Keratinocyte (primary cell): ENCODE data around the gene MAZ. TPM values are rescaled to one million over a fixed set of nuclear protein-coding genes. Genes with fewer than 3 reads are reported as not detected.

Experiments
- DNase-seq: peaks from one replicate; pipeline ENCODE4 v3.0.0-alpha.2; 2011; ENCODE audit warnings: low read depth, missing footprints, low spot score
- FAIRE-seq: peaks from 2 replicates; lab custom pipeline; 2011; peaks lifted over from hg19 to GRCh38; lab: Jason Lieb, UNC
- H2AFZ ChIP-seq: 2 replicates; pipeline ENCODE4 v1.6.0; 2012; ENCODE audit warnings: low read length, control low read depth, inconsistent platforms; ENCODE audit not compliant: control insufficient read depth
- H3K27ac ChIP-seq: 2 replicates; pipeline ENCODE4 v1.5.1; 2011; ENCODE audit warnings: low read length; ENCODE audit not compliant: control insufficient read depth, insufficient read depth
- H3K27me3 ChIP-seq: 3 replicates; pipeline ENCODE4 v1.6.0; 2011; ENCODE audit warnings: low read length; ENCODE audit not compliant: control insufficient read depth, insufficient read depth; ENCODE audit errors: extremely low read depth
- H3K36me3 ChIP-seq, 2 experiments: 2 replicates in 1 of 2; 3 replicates in 1 of 2; pipeline ENCODE4 v1.5.1; 2011; ENCODE audit warnings: low read length in 2 of 2, mild to moderate bottlenecking in 1 of 2; ENCODE audit not compliant: control insufficient read depth in 2 of 2, insufficient read depth in 2 of 2; ENCODE audit errors: extremely low read depth in 1 of 2
- H3K4me1 ChIP-seq: 3 replicates; pipeline ENCODE4 v1.5.1; 2011; ENCODE audit warnings: low read length; ENCODE audit not compliant: control insufficient read depth, insufficient read depth; ENCODE audit errors: extremely low read depth
- H3K4me2 ChIP-seq: 3 replicates; pipeline ENCODE4 v1.6.0; 2011; ENCODE audit warnings: low read depth, low read length; ENCODE audit not compliant: control insufficient read depth, insufficient read depth; ENCODE audit errors: extremely low read depth
- H3K4me3 ChIP-seq, 3 experiments: fragments of 200-600 bp in 1 of 3; sonication (generic) in 1 of 3; 2 replicates in 2 of 3; 3 replicates in 1 of 3; pipeline ENCODE4 v1.5.1; 2011 to 2016; ENCODE audit warnings: low read length in 3 of 3, mild to moderate bottlenecking in 3 of 3, control low read depth in 2 of 3, inconsistent platforms in 1 of 3, low read depth in 1 of 3, mixed read lengths in 1 of 3, mixed run types in 1 of 3, moderate library complexity in 1 of 3; ENCODE audit not compliant: control insufficient read depth in 2 of 3, insufficient read depth in 2 of 3; ENCODE audit errors: extremely low read depth in 1 of 3
- H3K79me2 ChIP-seq: 2 replicates; pipeline ENCODE4 v1.6.0; 2012; ENCODE audit warnings: low read length; ENCODE audit not compliant: control insufficient read depth, insufficient read depth
- H3K9ac ChIP-seq: 3 replicates; pipeline ENCODE4 v1.6.0; 2011; ENCODE audit warnings: low read length; ENCODE audit not compliant: control insufficient read depth, insufficient read depth; ENCODE audit errors: extremely low read depth
- H3K9me1 ChIP-seq: 3 replicates; pipeline ENCODE4 v1.6.0; 2011; ENCODE audit warnings: low read length; ENCODE audit not compliant: control insufficient read depth, insufficient read depth; ENCODE audit errors: extremely low read depth
- H3K9me3 ChIP-seq: 2 replicates; pipeline ENCODE4 v1.5.1; 2012; ENCODE audit warnings: low read depth, low read length; ENCODE audit not compliant: control insufficient read depth
- H4K20me1 ChIP-seq: 3 replicates; pipeline ENCODE4 v1.6.0; 2011; ENCODE audit warnings: low read length; ENCODE audit not compliant: control insufficient read depth, insufficient read depth; ENCODE audit errors: extremely low read depth
- EZH2 ChIP-seq: IDR thresholded peaks from one replicate; pipeline ENCODE4 v1.6.1; 2012; ENCODE audit warnings: inconsistent platforms, mild to moderate bottlenecking, low read length, moderate library complexity
- dilution Hi-C: fragments of 300-500 bp; cut with MboI; formaldehyde crosslinking; loops from one replicate; pipeline ENCODE4 v1.7.0; 2020; ENCODE audit warnings: low sequenced_read_pairs; ENCODE audit not compliant: extremely low pct_ligation_motif_present
- polyA plus RNA-seq, 5 experiments: library from polyadenylated mRNA; depleted of rRNA in 3 of 5; stranded (reverse) in 3 of 5; stranded (forward) in 1 of 5; unstranded in 1 of 5; fragments of >200 nt; gene quantifications; 1 replicate in 1 of 5; 2 replicates in 3 of 5; 3 replicates in 1 of 5; pipeline versions ENCODE4 v1.2.1 to v1.2.3, GENCODE V29; 2011 to 2012; ENCODE audit warnings: missing spikeins in 2 of 5, low read depth in 1 of 5, low replicate concordance in 1 of 5
- TF ChIP-seq, protein P1 (sequence below), 3 experiments: IDR thresholded peaks in 1 of 3; conservative IDR thresholded peaks in 1 of 3; optimal IDR thresholded peaks in 1 of 3; 2 replicates in 2 of 3; 3 replicates in 1 of 3; pipeline versions ENCODE3 to v1.5.1; 2011; ENCODE audit warnings: low read length in 3 of 3, mild to moderate bottlenecking in 3 of 3, moderate library complexity in 2 of 3, control low read depth in 1 of 3, inconsistent platforms in 1 of 3; ENCODE audit not compliant: insufficient read depth in 2 of 3; ENCODE audit errors: extremely low read depth in 1 of 3

The MAZ gene
- polyA plus RNA-seq, 1 donor (not counting 4 experiments of a cell fraction or from before 2014, with no cell fraction given), result 48.5 TPM

GRCh38 chr16:29761882-29762281 lies 44.4 kb upstream of the MAZ start:
- Histone ChIP-seq H3K4me2 (no peak overlapping the region), H2AFZ (no peak overlapping the region), H4K20me1 (no peaks in the 10 kb centered on the region), H3K4me1 (no peaks in the 10 kb centered on the region), H3K4me3 (no peak overlapping the region), H3K9me1 (no peaks in the 10 kb centered on the region), H3K9ac (no peak overlapping the region), H3K27ac (no peak overlapping the region), H3K27me3 (no peaks in the 10 kb centered on the region), H3K79me2 (no peaks in the 10 kb centered on the region), H3K36me3 (no peaks in the 10 kb centered on the region), H3K9me3 (no peaks in the 10 kb centered on the region)
- DNase-seq (no peak), FAIRE-seq (no peak)
- TF ChIP-seq, protein P1, sequence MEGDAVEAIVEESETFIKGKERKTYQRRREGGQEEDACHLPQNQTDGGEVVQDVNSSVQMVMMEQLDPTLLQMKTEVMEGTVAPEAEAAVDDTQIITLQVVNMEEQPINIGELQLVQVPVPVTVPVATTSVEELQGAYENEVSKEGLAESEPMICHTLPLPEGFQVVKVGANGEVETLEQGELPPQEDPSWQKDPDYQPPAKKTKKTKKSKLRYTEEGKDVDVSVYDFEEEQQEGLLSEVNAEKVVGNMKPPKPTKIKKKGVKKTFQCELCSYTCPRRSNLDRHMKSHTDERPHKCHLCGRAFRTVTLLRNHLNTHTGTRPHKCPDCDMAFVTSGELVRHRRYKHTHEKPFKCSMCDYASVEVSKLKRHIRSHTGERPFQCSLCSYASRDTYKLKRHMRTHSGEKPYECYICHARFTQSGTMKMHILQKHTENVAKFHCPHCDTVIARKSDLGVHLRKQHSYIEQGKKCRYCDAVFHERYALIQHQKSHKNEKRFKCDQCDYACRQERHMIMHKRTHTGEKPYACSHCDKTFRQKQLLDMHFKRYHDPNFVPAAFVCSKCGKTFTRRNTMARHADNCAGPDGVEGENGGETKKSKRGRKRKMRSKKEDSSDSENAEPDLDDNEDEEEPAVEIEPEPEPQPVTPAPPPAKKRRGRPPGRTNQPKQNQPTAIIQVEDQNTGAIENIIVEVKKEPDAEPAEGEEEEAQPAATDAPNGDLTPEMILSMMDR (optimal IDR thresholded peaks at IDR 0.05 in 1 of 3, IDR thresholded peaks at IDR 0.05 in 1 of 3, conservative IDR thresholded peaks at IDR 0.05 in 1 of 3; ENCODE audit: extremely low read depth in 1 of 3, insufficient read depth in 2 of 3, low read length in 3 of 3), result no peak
- no peak for TF ChIP-seq EZH2
- dilution Hi-C loops, result no loop called here

GRCh38 chr16:29763326-29763725 lies 43.0 kb upstream of the MAZ start:
- no peak overlapping the region for H2AFZ ChIP-seq
- H3K27ac ChIP-seq, result no peak overlapping the region
- dilution Hi-C loops, result no loop called here
- no peaks in the 10 kb centered on the region for H3K36me3 ChIP-seq
- H3K4me2 ChIP-seq, result no peak overlapping the region
- no peak overlapping the region for H3K4me3 ChIP-seq
- no peaks in the 10 kb centered on the region for H3K4me1 ChIP-seq
- no peak overlapping the region for H3K9ac ChIP-seq
- H3K27me3 ChIP-seq, result no peaks in the 10 kb centered on the region
- no peaks in the 10 kb centered on the region for H4K20me1 ChIP-seq
- DNase-seq, result no peak
- FAIRE-seq, result no peak
- no peak for TF ChIP-seq EZH2
- TF ChIP-seq, protein P1 (optimal IDR thresholded peaks at IDR 0.05 in 1 of 3, IDR thresholded peaks at IDR 0.05 in 1 of 3, conservative IDR thresholded peaks at IDR 0.05 in 1 of 3; ENCODE audit: extremely low read depth in 1 of 3, insufficient read depth in 2 of 3, low read length in 3 of 3), result no peak
- no peaks in the 10 kb centered on the region for H3K79me2 ChIP-seq
- no peaks in the 10 kb centered on the region for H3K9me3 ChIP-seq
- H3K9me1 ChIP-seq, result no peaks in the 10 kb centered on the region
